Thyroid gland (tissue), 4 donors: ENCODE results near the gene CDH4.

Experiments
- CTCF ChIP-seq, 6 experiments: fragments of 200-600 bp in 3 of 6; fragments of 450-650 bp in 3 of 6; sonication (generic) in 3 of 6; IDR thresholded peaks; one replicate each; pipeline ENCODE4 v1.5.1; 2016 to 2019; ENCODE audit warnings: antibody characterized with exemption in 6 of 6, mild to moderate bottlenecking in 2 of 6, inconsistent platforms in 1 of 6, moderate library complexity in 1 of 6
- POLR2A ChIP-seq, 2 donors: fragments of 450-650 bp; IDR thresholded peaks; one replicate each; pipeline ENCODE4 v1.6.1; 2017; ENCODE audit warnings: antibody characterized with exemption in 2 of 2, mild to moderate bottlenecking in 2 of 2, moderate library complexity in 1 of 2

DNA sequence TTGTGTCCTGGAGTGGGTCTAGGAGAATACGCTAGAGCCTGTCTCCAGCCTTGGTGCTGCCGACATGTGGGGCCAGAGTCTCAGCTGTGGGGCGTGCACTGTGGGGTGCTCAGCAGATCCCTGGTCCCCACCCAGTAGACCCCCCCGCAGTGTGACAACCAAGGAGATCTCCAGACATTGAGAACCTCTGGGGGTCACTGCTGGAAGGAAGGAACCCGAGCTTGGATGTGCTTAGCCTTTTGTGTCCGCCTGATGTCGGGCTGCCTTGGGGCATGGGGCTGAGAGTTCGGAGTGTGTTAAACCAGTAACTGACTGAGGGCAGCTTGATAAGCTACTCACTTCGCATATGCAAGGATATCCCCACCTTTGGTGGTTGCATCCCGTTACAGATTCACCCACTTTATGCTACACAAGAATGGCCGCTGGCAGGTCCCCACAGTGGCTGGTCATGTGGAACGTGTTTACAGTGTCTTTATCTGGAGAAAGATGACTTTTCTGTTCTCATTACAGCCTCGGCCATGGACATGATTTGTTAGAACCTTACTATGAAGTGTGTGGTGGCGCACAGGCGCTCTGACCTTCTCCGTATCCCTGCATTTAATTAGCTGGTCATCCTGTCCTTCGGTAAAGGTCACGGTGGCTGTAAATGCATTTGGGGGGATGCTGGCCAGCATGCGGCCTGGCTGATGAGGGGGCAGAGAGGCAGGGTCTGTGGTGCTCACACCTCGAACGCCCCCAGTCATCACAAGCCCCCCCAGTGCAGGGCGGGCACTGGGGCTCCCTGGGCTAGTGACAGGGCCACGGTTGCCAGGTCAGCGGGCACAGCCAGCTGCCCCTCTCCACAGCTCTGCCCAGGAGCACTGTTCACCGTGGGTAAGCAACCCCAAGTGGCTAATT is 446.8 kb downstream of the CDH4 start:
- TF ChIP-seq CTCF (IDR thresholded peaks at IDR 0.05) = no peak
- no peak for TF ChIP-seq POLR2A (IDR thresholded peaks at IDR 0.05)
